Effector CD8-positive, alpha-beta T cell (primary cell): ENCODE data around the gene ARHGAP6.
"Not testable (repeated sequence)": the region's sequence is repeated elsewhere in the genome, so short reads cannot be mapped to it uniquely, and the experiment has no call there.

Experiments used
- DNase-seq: peaks from one replicate; lab custom pipeline; 2025; lab: John Stamatoyannopoulos, UW

The ARHGAP6 gene

GRCh38 chrX:11579636-11580600, 85.8 kb downstream of the ARHGAP6 start:
- no peak for DNase-seq

GRCh38 chrX:11578301-11578700, 87.4 kb downstream of the ARHGAP6 start:
- DNase-seq = not testable (repeated sequence)

- no peak for DNase-seq
These were observed 88.1 kb downstream of the ARHGAP6 start for GRCh38 chrX:11577603-11578002.

DNA sequence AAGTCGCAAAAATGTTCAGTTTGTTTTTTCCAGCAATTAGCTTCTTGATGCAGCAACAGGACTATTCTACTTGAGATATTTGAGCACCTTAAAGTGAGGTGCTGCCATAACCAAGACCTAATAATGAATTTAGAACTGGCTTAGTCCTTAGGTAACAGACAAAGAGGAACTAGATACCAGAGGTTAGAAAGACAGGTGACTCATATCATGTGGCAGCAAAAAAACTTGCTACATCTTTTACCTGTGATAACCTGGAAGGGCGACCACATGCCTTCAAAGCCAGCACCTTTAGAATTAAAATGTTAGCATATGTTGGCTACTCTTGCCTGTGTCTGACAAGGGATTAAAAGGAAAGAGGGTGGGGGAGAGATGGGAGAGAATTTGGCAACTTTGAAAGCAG, 90.4 kb downstream of the ARHGAP6 start:
- DNase-seq = no peak

GRCh38 chrX:11567528-11568220, 98.0 kb downstream of the ARHGAP6 start:
- DNase-seq = no peak

DNA sequence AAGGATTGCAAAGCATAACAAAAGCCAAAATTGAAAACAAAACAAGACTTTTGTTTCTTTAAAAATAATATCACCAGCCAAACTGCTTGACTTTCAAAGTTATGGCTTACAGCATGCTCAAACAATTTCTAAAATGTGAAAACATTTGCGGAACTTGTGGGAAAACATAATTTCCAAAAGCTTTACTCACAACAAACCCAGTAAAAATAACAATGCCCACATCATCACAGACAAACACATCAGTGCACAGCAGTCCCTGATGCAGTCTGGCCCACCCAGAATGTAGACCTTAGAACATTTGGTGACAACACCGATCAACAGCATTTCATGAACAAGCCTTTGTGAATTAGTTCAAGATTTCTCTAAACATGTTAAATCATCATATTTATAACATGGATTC, 98.9 kb downstream of the ARHGAP6 start:
- no peak for DNase-seq

DNA sequence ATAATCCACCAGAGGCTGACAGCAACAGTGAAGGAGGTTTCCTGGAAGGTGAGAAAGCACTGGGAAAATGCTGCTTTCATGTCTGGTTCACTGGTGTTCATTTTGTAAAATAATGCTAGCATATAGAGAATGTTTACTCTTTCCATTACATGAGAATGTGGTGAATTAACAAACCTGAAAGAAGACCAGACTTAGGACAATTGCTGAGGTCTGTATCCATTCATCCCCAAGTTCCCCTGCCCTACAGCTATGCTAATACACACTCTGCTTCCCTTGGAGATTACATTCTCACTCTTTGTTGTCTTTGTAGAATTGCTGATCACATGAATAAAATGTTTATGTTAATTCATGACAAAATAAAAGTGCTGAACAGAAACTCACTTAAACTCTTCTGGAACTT, 99.5 kb downstream of the ARHGAP6 start:
- DNase-seq = no peak

DNA sequence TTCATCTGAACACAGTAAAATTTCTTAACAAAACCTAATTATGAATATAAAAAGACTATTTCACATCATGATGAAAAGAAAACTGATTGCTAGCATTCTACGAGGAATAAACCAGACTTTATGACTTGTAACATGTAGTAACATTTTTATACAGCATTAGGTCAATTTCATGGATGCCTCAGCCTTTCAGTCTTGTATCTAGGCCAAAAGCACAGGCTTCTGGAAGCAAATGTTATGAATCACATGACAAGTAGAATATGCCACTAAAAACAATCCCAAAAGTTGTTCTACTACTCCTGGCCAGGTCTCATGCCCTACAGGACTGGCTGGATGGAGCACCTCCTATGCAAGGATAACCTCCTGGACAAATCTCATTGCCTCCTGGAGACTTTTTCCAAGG, 101.2 kb downstream of the ARHGAP6 start:
- DNase-seq = no peak

DNA sequence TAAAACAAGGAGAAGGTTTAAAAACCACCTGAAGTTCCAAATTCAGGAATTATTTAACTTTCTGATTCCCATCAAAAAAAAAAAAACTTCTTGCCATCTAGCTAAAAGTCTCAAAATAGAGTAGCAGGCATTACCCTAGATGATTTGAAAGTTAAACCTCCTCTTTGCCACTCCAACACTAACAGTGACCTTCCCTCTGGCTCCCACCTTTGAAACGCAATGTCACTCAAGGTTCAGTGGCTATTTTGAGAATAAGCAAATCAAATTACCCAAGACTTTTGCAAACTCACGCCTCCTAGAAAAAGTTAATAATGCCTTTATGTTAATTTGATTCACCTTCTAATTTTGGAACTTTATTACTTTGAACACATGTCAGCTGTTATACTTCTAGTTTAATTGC, 103.2 kb downstream of the ARHGAP6 start:
- DNase-seq = no peak

DNA sequence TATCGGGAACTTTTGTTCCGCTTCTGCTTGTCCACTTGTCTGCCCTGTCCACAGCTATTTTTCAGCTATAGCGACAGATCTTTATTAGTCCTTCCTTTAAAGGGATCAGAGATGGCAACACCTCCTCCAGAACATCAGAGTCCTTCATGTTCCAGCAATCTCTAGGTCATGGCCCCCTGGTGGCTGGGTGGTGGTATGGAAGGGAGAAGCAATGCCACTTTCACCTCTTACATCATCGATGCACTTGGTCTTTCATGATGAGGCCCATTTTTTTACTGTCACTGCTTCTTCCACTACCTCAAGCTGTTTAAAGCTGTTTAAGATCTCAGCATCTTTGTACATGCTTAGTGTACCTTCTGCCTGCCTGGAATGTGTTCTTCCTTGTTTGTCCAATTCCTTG, 106.7 kb downstream of the ARHGAP6 start:
- peak; percentile 11 for DNase-seq

DNA sequence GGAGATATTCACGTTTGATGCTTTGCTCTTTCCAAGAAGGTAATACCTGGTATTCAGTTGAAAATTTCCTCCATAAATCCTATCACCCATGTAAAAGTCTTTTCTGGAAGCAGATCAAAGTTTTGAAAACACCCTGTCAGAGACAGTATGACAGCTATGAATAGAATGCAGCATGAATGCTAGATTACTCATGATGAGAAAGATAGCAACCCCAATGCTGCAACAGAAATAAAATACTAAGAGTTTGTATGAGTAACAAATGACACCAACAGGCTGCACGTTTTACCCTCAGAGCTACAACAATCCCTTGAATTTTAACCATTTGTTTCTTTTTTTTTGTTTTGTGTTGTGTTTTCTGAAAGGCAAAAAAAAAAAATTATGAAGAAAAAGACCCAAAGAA, 108.6 kb downstream of the ARHGAP6 start:
- no peak for DNase-seq

DNA sequence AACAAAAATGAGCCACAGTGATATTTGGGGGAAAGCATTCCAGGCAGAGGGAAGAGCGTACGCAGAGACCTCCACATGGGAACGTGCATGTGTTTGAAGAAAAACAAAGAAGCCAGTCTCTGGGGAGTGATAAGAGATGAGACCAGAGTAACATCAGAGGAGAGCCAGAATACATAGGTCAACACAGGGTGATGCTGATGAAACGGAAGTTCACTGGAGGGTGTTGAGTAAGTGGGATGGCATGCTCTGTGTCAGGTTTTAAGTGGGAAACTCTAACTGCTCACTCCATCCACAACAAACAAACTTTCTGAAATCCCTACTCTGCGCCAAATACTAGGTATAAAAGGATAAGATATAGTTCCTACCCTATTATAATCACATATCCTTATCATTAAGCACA, 110.0 kb downstream of the ARHGAP6 start:
- DNase-seq = no peak

DNA sequence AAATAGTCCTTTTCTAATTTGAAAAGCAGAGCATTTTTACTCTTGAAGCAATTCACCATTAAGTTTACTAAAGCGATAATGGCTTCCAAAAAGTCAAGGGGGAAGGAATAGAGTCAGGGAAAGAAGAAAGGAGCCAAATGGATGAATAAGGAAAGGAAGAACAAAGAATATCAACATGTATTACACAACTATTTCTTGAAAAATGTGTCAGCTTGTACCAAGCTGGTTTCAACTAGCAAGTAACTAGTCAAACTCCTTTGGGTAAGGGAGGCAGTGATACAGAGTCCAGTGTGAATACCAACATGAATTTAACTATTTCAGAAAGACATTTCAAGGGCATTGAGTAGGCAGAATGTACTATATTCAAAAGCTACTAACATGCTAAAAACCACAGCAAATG, 112.1 kb downstream of the ARHGAP6 start:
- DNase-seq = no peak

DNA sequence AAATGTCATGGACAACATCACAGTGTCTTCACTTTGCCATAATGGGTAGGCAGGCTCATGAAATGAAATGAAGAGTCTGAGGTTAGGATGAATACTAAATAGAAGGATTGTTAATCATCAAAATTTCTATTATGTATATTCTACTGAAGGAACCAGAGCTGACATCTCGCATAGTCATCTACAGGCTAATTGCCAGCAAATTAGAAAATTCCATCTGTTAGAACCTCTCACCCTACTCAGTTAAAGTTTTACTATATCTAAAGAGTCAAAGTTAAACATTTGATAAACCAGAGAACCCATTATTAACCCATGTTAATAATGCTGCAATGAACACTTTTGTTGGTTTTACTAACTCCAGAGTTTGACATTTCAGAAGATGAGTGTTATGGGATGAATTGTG, 114.6 kb downstream of the ARHGAP6 start:
- no peak for DNase-seq

GRCh38 chrX:11546917-11547316, 118.8 kb downstream of the ARHGAP6 start:
- no peak for DNase-seq

DNA sequence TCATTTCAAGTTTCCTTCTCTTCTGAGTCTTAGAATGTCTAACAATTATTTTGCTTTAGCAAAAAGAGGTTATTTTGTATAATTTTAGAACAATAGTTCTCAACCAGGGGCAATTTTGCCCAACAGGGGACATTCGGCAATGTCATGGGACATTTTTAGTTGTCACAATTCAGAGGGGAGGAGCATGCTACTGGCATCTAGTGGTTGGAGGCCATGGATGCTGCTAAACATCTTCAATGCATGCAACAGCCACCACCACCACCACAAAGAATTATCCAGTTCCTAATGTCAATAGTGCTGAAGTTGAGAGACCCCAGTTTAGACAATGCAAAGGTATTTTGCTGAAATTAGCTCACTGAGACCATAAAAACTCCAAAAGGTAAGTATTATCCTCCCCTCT, 122.5 kb downstream of the ARHGAP6 start:
- DNase-seq = no peak

- DNase-seq = no peak
These were observed 124.2 kb downstream of the ARHGAP6 start for GRCh38 chrX:11541510-11541909.

GRCh38 chrX:11540532-11541377, 125.0 kb downstream of the ARHGAP6 start:
- DNase-seq = no peak

DNA sequence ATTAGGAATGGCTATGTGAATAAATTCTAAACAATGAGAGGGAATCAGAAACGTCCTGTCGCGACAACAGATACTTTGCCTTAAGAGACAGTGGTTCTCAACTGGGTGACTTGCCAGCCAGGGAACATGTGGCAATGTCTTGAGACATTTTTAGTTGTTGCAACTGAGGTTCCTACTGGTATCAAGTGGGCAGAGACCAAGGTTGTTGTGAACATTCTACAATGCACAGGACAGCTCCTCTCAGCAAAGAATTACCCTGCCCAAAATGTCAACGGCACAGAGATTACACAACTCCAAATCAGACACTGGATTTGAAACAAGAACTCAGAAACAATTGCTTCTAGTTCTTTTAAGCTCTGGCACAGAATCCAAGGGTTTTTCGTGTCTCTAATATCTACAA, 128.6 kb downstream of the ARHGAP6 start:
- no peak for DNase-seq

- no peak for DNase-seq
These were observed 130.4 kb downstream of the ARHGAP6 start for GRCh38 chrX:11535156-11535919.

GRCh38 chrX:11533199-11533651, 132.5 kb downstream of the ARHGAP6 start:
- no peak for DNase-seq
